CD4-positive, alpha-beta memory T cell (primary cell): Measurements from ENCODE around the gene ZNF177. TPM values are rescaled to one million over a fixed set of nuclear protein-coding genes. Genes with fewer than 3 reads are reported as not detected.

Source experiments
- CTCF ChIA-PET: fragments of 350-600 bp; sonication (Branson Sonifier 250); formaldehyde crosslinking; loops from one replicate; lab custom pipeline; 2021; ENCODE audit warnings: inconsistent platforms; ENCODE audit not compliant: partially characterized antibody; lab: Charles Lee
- POLR2A ChIA-PET: fragments of 350-600 bp; sonication (Branson Sonifier 250); formaldehyde crosslinking; loops from one replicate; lab custom pipeline; 2021; ENCODE audit not compliant: partially characterized antibody; lab: Charles Lee
- DNase-seq, 5 donors: peaks; one replicate each; pipeline versions ENCODE4 v3.0.0 to v3.0.0-alpha.2; 2020 to 2022; ENCODE audit warnings: mixed read lengths in 1 of 5
- H3K27ac ChIP-seq: one replicate; pipeline ENCODE4 v1.7.0; 2013; ENCODE audit warnings: low read depth, low read length
- H3K27me3 ChIP-seq: 2 replicates; pipeline ENCODE4 v1.7.0; 2013; ENCODE audit warnings: mild to moderate bottlenecking, low read length, moderate library complexity; ENCODE audit not compliant: insufficient read depth
- H3K36me3 ChIP-seq: 2 replicates; pipeline ENCODE4 v1.7.0; 2013; ENCODE audit warnings: mild to moderate bottlenecking, low read length, moderate library complexity; ENCODE audit not compliant: insufficient read depth
- H3K4me1 ChIP-seq: 2 replicates; pipeline ENCODE4 v1.7.0; 2013; ENCODE audit warnings: mild to moderate bottlenecking, low read length, moderate library complexity; ENCODE audit not compliant: insufficient read depth
- H3K4me3 ChIP-seq, 2 donors: one replicate each; pipeline ENCODE4 v1.7.0; 2013; ENCODE audit warnings: low read length in 2 of 2, mild to moderate bottlenecking in 1 of 2
- H3K9me3 ChIP-seq, 2 donors: one replicate each; pipeline ENCODE4 v1.7.0; 2013; ENCODE audit warnings: low read length in 2 of 2, control low read depth in 1 of 2; ENCODE audit not compliant: control insufficient read depth in 1 of 2
- H3K27ac Mint-ChIP-seq, 7 donors: one replicate each; pipeline ENCODE4 v1.8.0; 2020 to 2021; ENCODE audit warnings: mixed read lengths in 7 of 7, mild to moderate bottlenecking in 6 of 7, inconsistent platforms in 3 of 7, moderate library complexity in 3 of 7
- H3K27me3 Mint-ChIP-seq, 2 donors: one replicate each; pipeline ENCODE4 v1.8.0; 2020 to 2021; ENCODE audit warnings: mixed read lengths in 2 of 2
- H3K36me3 Mint-ChIP-seq, 2 donors: one replicate each; pipeline ENCODE4 v1.8.0; 2020 to 2021; ENCODE audit warnings: mixed read lengths in 2 of 2, inconsistent platforms in 1 of 2, mild to moderate bottlenecking in 1 of 2
- H3K4me1 Mint-ChIP-seq, 4 donors: one replicate each; pipeline ENCODE4 v1.8.0; 2020 to 2021; ENCODE audit warnings: mixed read lengths in 4 of 4, mild to moderate bottlenecking in 1 of 4
- H3K4me3 Mint-ChIP-seq, 8 donors: one replicate each; pipeline ENCODE4 v1.8.0; 2020 to 2021; ENCODE audit warnings: mixed read lengths in 8 of 8, mild to moderate bottlenecking in 7 of 8, moderate library complexity in 6 of 8, inconsistent platforms in 3 of 8
- H3K9me3 Mint-ChIP-seq, 8 donors: one replicate each; pipeline ENCODE4 v1.8.0; 2020 to 2021; ENCODE audit warnings: mixed read lengths in 8 of 8, mild to moderate bottlenecking in 5 of 8, inconsistent platforms in 3 of 8, moderate library complexity in 1 of 8
- intact Hi-C: fragments of 100-400 bp; cut with micrococcal nuclease; formaldehyde crosslinking; loops from one replicate; pipeline ENCODE4 v1.15.1; 2023
- polyA plus RNA-seq, 2 donors: library from polyadenylated mRNA; unstranded; fragments of 300-500 nt; fragmentation: Illumina TruSeq; gene quantifications; one replicate each; pipeline ENCODE4 v1.2.3, GENCODE V29; 2021
- total RNA-seq, 2 experiments: library from RNA; stranded (reverse); gene quantifications; one replicate each; pipeline ENCODE4 v1.2.3, GENCODE V29; 2021

The ZNF177 gene
- total and polyA plus RNA-seq, 4 experiments from 2014 or later = 0.31 to 3.6 (median 1.2) TPM

- Histone ChIP-seq H3K4me3 (no peak overlapping the region), H3K36me3 (no peaks in the 10 kb centered on the region), H3K9me3 (peaks cover 13 to 39% of the 10 kb centered on the region in 2 donors), H3K4me1 (no peaks in the 10 kb centered on the region), H3K27me3 (no peaks in the 10 kb centered on the region), H3K27ac (no peak overlapping the region)
- DNase-seq = no peak
- peaks cover 47 to 60% of the 10 kb centered on the region in 2 donors for H3K36me3 Mint-ChIP-seq
- H3K9me3 Mint-ChIP-seq = peaks cover 4 to 95% (median 83%) of the 10 kb centered on the region in 8 donors
- H3K27me3 Mint-ChIP-seq = no peaks in the 10 kb centered on the region
- no peaks in the 10 kb centered on the region for H3K4me1 Mint-ChIP-seq
- intact Hi-C loops = no loop called here
- ChIA-PET CTCF (no interaction called here), POLR2A (no interaction called here)
- H3K4me3 Mint-ChIP-seq = no peak overlapping the region
- H3K27ac Mint-ChIP-seq = no peak overlapping the region
These were observed 14.1 kb upstream of the ZNF177 start for GRCh38 chr19:9348671-9349070.

GRCh38 chr19:9352505-9352904, 10.3 kb upstream of the ZNF177 start:
- peaks cover 2 to 93% (median 78%) of the 10 kb centered on the region in 8 donors for H3K9me3 Mint-ChIP-seq
- no peak overlapping the region for H3K27ac Mint-ChIP-seq

GRCh38 chr19:9353011-9353410, 9.8 kb upstream of the ZNF177 start:
- peaks cover 2 to 93% (median 79%) of the 10 kb centered on the region in 8 donors for H3K9me3 Mint-ChIP-seq
- intact Hi-C loops = no loop called here

More at GRCh38 chr19:9352505-9352904, 10.3 kb upstream of the ZNF177 start:
- no peak overlapping the region for H3K4me3 Mint-ChIP-seq
- H3K27ac ChIP-seq = no peak overlapping the region
- no peak for DNase-seq
- no peaks in the 10 kb centered on the region for H3K4me1 Mint-ChIP-seq
- no peaks in the 10 kb centered on the region for H3K4me1 ChIP-seq
- no peak overlapping the region for H3K4me3 ChIP-seq
- H3K36me3 Mint-ChIP-seq = peaks cover 38 to 43% of the 10 kb centered on the region in 2 donors
- no peaks in the 10 kb centered on the region for H3K36me3 ChIP-seq
- intact Hi-C loops = no loop called here
- ChIA-PET CTCF (no interaction called here), POLR2A (no interaction called here)
- H3K27me3 ChIP-seq = no peaks in the 10 kb centered on the region
- peaks cover 6 to 48% of the 10 kb centered on the region in 2 donors for H3K9me3 ChIP-seq
- no peaks in the 10 kb centered on the region for H3K27me3 Mint-ChIP-seq

GRCh38 chr19:9354651-9355050, 8.2 kb upstream of the ZNF177 start:
- H3K36me3 Mint-ChIP-seq = peaks cover 37 to 43% of the 10 kb centered on the region in 2 donors

More at GRCh38 chr19:9353011-9353410, 9.8 kb upstream of the ZNF177 start:
- no peak overlapping the region for H3K27ac ChIP-seq
- H3K27me3 ChIP-seq = no peaks in the 10 kb centered on the region
- H3K4me3 Mint-ChIP-seq = no peak overlapping the region
- no peaks in the 10 kb centered on the region for H3K4me1 ChIP-seq
- CTCF ChIA-PET = no interaction called here
- H3K9me3 ChIP-seq = peaks cover 10 to 50% of the 10 kb centered on the region in 2 donors
- no peaks in the 10 kb centered on the region for H3K36me3 ChIP-seq
- no peak overlapping the region for H3K27ac Mint-ChIP-seq
- no peak overlapping the region for H3K4me3 ChIP-seq
- no peaks in the 10 kb centered on the region for H3K4me1 Mint-ChIP-seq
- DNase-seq = no peak
- H3K27me3 Mint-ChIP-seq = no peaks in the 10 kb centered on the region
- H3K36me3 Mint-ChIP-seq = peaks cover 39 to 48% of the 10 kb centered on the region in 2 donors
- POLR2A ChIA-PET = no interaction called here

GRCh38 chr19:9370738-9371619, 8.2 kb downstream of the ZNF177 start:
- Histone ChIP-seq H3K36me3 (no peaks in the 10 kb centered on the region), H3K4me1 (no peaks in the 10 kb centered on the region), H3K4me3 (no peak overlapping the region), H3K9me3 (peaks cover 0 to 20% of the 10 kb centered on the region in 2 donors), H3K27ac (no peak overlapping the region), H3K27me3 (no peaks in the 10 kb centered on the region)
- ChIA-PET POLR2A (no interaction called here), CTCF (no interaction called here)
- peaks cover 5 to 92% (median 75%) of the 10 kb centered on the region in 8 donors for H3K9me3 Mint-ChIP-seq
- DNase-seq = no peak
- H3K27ac Mint-ChIP-seq = no peak overlapping the region
- H3K4me3 Mint-ChIP-seq = no peak overlapping the region
- no peaks in the 10 kb centered on the region for H3K27me3 Mint-ChIP-seq
- intact Hi-C loops = no loop called here
- no peaks in the 10 kb centered on the region for H3K4me1 Mint-ChIP-seq
- peaks cover 47 to 56% of the 10 kb centered on the region in 2 donors for H3K36me3 Mint-ChIP-seq

More at GRCh38 chr19:9354651-9355050, 8.2 kb upstream of the ZNF177 start:
- no peaks in the 10 kb centered on the region for H3K27me3 ChIP-seq
- no peaks in the 10 kb centered on the region for H3K4me1 ChIP-seq
- H3K9me3 Mint-ChIP-seq = peaks cover 0 to 93% (median 78%) of the 10 kb centered on the region in 8 donors
- H3K4me3 ChIP-seq = no peak overlapping the region
- POLR2A ChIA-PET = no interaction called here
- DNase-seq = no peak
- intact Hi-C loops = no loop called here
- no peak overlapping the region for H3K27ac ChIP-seq
- peaks cover 10 to 40% of the 10 kb centered on the region in 2 donors for H3K9me3 ChIP-seq
- H3K36me3 ChIP-seq = no peaks in the 10 kb centered on the region
- no peak overlapping the region for H3K4me3 Mint-ChIP-seq
- CTCF ChIA-PET = no interaction called here
- H3K27me3 Mint-ChIP-seq = no peaks in the 10 kb centered on the region
- no peak overlapping the region for H3K27ac Mint-ChIP-seq
- H3K4me1 Mint-ChIP-seq = no peaks in the 10 kb centered on the region

- no peak for DNase-seq
- ChIA-PET POLR2A (no interaction called here), CTCF (no interaction called here)
- no peaks in the 10 kb centered on the region for H3K4me1 ChIP-seq
- H3K9me3 Mint-ChIP-seq = peaks cover 0 to 95% (median 88%) of the 10 kb centered on the region in 8 donors
- H3K4me3 ChIP-seq = peak overlapping the region in 1 of 2 donors; percentile 9
- intact Hi-C loops = no loop called here
- no peaks in the 10 kb centered on the region for H3K4me1 Mint-ChIP-seq
- peaks cover 77 to 84% of the 10 kb centered on the region in 2 donors for H3K36me3 Mint-ChIP-seq
- H3K4me3 Mint-ChIP-seq = no peak overlapping the region
- H3K27me3 Mint-ChIP-seq = no peaks in the 10 kb centered on the region
- no peak overlapping the region for H3K27ac ChIP-seq
- H3K27me3 ChIP-seq = no peaks in the 10 kb centered on the region
- H3K27ac Mint-ChIP-seq = no peak overlapping the region
- H3K36me3 ChIP-seq = no peaks in the 10 kb centered on the region
- H3K9me3 ChIP-seq = peaks cover 9 to 68% of the 10 kb centered on the region in 2 donors
These were observed 18.6 kb downstream of the ZNF177 start for GRCh38 chr19:9381361-9381785.

- Mint-ChIP-seq H3K27ac (peak overlapping the region in 1 of 7 donors; percentile 47), H3K36me3 (peaks cover 26 to 46% of the 10 kb centered on the region in 2 donors), H3K27me3 (peaks cover 1 to 2% of the 10 kb centered on the region in 2 donors), H3K4me3 (peak overlapping the region; percentile 65 to 88 (median 78)), H3K4me1 (peaks cover 4 to 20% (median 7%) of the 10 kb centered on the region in 4 donors), H3K9me3 (peaks cover 3 to 93% (median 84%) of the 10 kb centered on the region in 8 donors)
- Histone ChIP-seq H3K36me3 (no peaks in the 10 kb centered on the region), H3K27ac (no peak overlapping the region), H3K4me3 (peak overlapping the region; percentile 5 to 60), H3K27me3 (no peaks in the 10 kb centered on the region), H3K9me3 (peaks cover 0 to 40% of the 10 kb centered on the region in 2 donors), H3K4me1 (no peaks in the 10 kb centered on the region)
- DNase-seq = peak in 4 of 5 donors; percentile 9 to 40 (median 22)
- intact Hi-C loops = no loop called here
- CTCF ChIA-PET = no interaction called here
- POLR2A ChIA-PET = interaction anchor here (0.6 to 1.0 kb wide), 2 partner anchors 28 to 50 kb away, joined by 3 to 4 read pairs; partner anchors contain the start of gene ZNF266
These were observed 44.1 kb downstream of the ZNF177 start for GRCh38 chr19:9406798-9407352.
